GM21576 (cell line): ENCODE data around the gene C5AR2.
"Not testable (repeated sequence)": the region's sequence is repeated elsewhere in the genome, so short reads cannot be mapped to it uniquely, and the experiment has no call there.

Experiments used
- ATAC-seq: cut with Tn5 transposase; IDR thresholded peaks from one replicate; pipeline ENCODE4 v1.9.1; 2021; ENCODE audit warnings: mild to moderate bottlenecking, moderate library complexity; ENCODE audit not compliant: unreplicated experiment

Gene C5AR2

GRCh38 chr19:47331931-47332547 lies at the start of gene C5AR2:
Gene C5AR2, plus strand, starts transcription at chr19:47332175. Its CDS starts 8,625 bp downstream, at chr19:47340800.
- no peak for ATAC-seq

GRCh38 chr19:47283405-47284059 lies 48.4 kb upstream of the C5AR2 start:
- no peak for ATAC-seq

- ATAC-seq: no peak
Measured at GRCh38 chr19:47284324-47284899, 47.6 kb upstream of the C5AR2 start.

- ATAC-seq: no peak
Measured at GRCh38 chr19:47296036-47296435, 35.9 kb upstream of the C5AR2 start.

GRCh38 chr19:47300867-47301266 lies 31.1 kb upstream of the C5AR2 start:
- not testable (repeated sequence) for ATAC-seq

- no peak for ATAC-seq
Measured at GRCh38 chr19:47302249-47302648, 29.7 kb upstream of the C5AR2 start.

GRCh38 chr19:47303966-47304365 lies 28.0 kb upstream of the C5AR2 start:
- ATAC-seq: no peak

GRCh38 chr19:47305309-47305751 lies 26.6 kb upstream of the C5AR2 start:
- no peak for ATAC-seq

- ATAC-seq: no peak
Measured at GRCh38 chr19:47306303-47306702, 25.7 kb upstream of the C5AR2 start.

- ATAC-seq: no peak
Measured at GRCh38 chr19:47309038-47309437, 22.9 kb upstream of the C5AR2 start.

- ATAC-seq: no peak
Measured at GRCh38 chr19:47309608-47310007, 22.4 kb upstream of the C5AR2 start, which contains the start of gene C5AR1. Gene C5AR1, plus strand, starts transcription at chr19:47309861. Its CDS starts 35 bp downstream, at chr19:47309896.

- no peak for ATAC-seq
Measured at GRCh38 chr19:47310323-47310722, 21.7 kb upstream of the C5AR2 start.

GRCh38 chr19:47310819-47311218 lies 21.2 kb upstream of the C5AR2 start:
- no peak for ATAC-seq

GRCh38 chr19:47312366-47313006 lies 19.5 kb upstream of the C5AR2 start:
- ATAC-seq: no peak

- ATAC-seq: no peak
Measured at GRCh38 chr19:47313754-47314295, 18.1 kb upstream of the C5AR2 start.

GRCh38 chr19:47315125-47315821 lies 16.7 kb upstream of the C5AR2 start:
- no peak for ATAC-seq

- ATAC-seq: no peak
Measured at GRCh38 chr19:47316513-47316912, 15.5 kb upstream of the C5AR2 start.

GRCh38 chr19:47319923-47320871 lies 11.8 kb upstream of the C5AR2 start:
- no peak for ATAC-seq

- no peak for ATAC-seq
Measured at GRCh38 chr19:47321630-47322029, 10.3 kb upstream of the C5AR2 start.

GRCh38 chr19:47322058-47322457 lies 9.9 kb upstream of the C5AR2 start:
- ATAC-seq: no peak
